ENCODE results near the gene LEPROT. TPM values are rescaled to one million over a fixed set of nuclear protein-coding genes. Genes with fewer than 3 reads are reported as not detected.

LEPROT gene
- total and polyA plus RNA-seq, 2 of the 8 experiments (the other 6 are each of a cell fraction or from before 2014, with no cell fraction given): 25.7 to 27.2 TPM

GRCh38 chr1:65441464-65441863 is 21.0 kb downstream of the LEPROT start:
- no peak overlapping the region for H3K27ac ChIP-seq (ENCODE audit: low read depth, low read length)
- no peak overlapping the region for H3K23ac ChIP-seq (ENCODE audit: insufficient read length)
- H2AK5ac ChIP-seq (ENCODE audit: low read depth, low read length): no peak overlapping the region
- no peak overlapping the region for H2AFZ ChIP-seq (ENCODE audit: low read length)
- no peak overlapping the region; the same call in 1 of the 2 replicates for H2BK12ac ChIP-seq (ENCODE audit: low read depth, low read length)
- POLR2A ChIA-PET (ENCODE audit: partially characterized antibody): interaction anchor here (0.7 to 1.5 kb wide), 2 partner anchors 8 to 9 kb away, joined by 3 to 5 read pairs; no protein-coding TSS in a partner anchor
- H4K5ac ChIP-seq (ENCODE audit: insufficient read length, low read depth, low read length): no peak overlapping the region
- H3K18ac ChIP-seq (ENCODE audit: extremely low read depth, low read length): no peak overlapping the region
- no peak overlapping the region for H2BK20ac ChIP-seq (ENCODE audit: low read length)
- no peak for FAIRE-seq
- H3K4me1 ChIP-seq (replicated peaks in 1 of 4; ENCODE audit: control insufficient read depth in 3 of 4, insufficient read depth in 4 of 4, low read length in 3 of 4): peaks cover 0 to 11% (median 7%) of the 10 kb centered on the region in 4 experiments; a peak in 5 of 7 replicates
- no peak overlapping the region for H3K4me3 ChIP-seq (ENCODE audit: extremely low read depth in 1 of 4, insufficient read depth in 2 of 4, low read depth in 3 of 4, low read length in 4 of 4)
- H2BK5ac ChIP-seq (ENCODE audit: low read depth, low read length): no peak overlapping the region
- no peak overlapping the region for H3K4me2 ChIP-seq (ENCODE audit: insufficient read depth in 1 of 2, low read depth in 2 of 2, low read length in 2 of 2)
- H3K23me2 ChIP-seq (ENCODE audit: low read depth, low read length): peaks cover 1% of the 10 kb centered on the region; the same call in 1 of the 2 replicates
- H3K9ac ChIP-seq (replicated peaks in 1 of 4; ENCODE audit: extremely low read depth in 1 of 4, low read depth in 3 of 4, low read length in 3 of 4): no peak overlapping the region
- H3K36me3 ChIP-seq (ENCODE audit: control insufficient read depth in 2 of 4, insufficient read depth in 4 of 4, low read length in 3 of 4): no peaks in the 10 kb centered on the region; a peak in 1 of 8 replicates
- H4K91ac ChIP-seq (replicated peaks; ENCODE audit: insufficient read length, low read length): no peak overlapping the region
- H4K8ac ChIP-seq (ENCODE audit: extremely low read depth, insufficient read depth, low read length): no peak overlapping the region
- no peak overlapping the region for H2BK15ac ChIP-seq (ENCODE audit: low read length)
- 81 to 100% methylated on average over 1 to 3 of the region's 3 CpGs for WGBS, 2 experiments (ENCODE audit: extremely low coverage in 1 of 2, insufficient coverage in 1 of 2, insufficient read length in 1 of 2, insufficient replicate concordance in 2 of 2, low coverage in 1 of 2, low lambda C conversion rate in 2 of 2, missing lambda C conversion rate in 1 of 2)
- TF ChIP-seq KDM4A (IDR thresholded peaks at IDR 0.05; ENCODE audit: low read depth, low read length, severe bottlenecking): no peak
- TF ChIP-seq TAF7 (optimal IDR thresholded peaks at IDR 0.05; ENCODE audit: borderline replicate concordance, low read depth, low read length): no peak
- TF ChIP-seq TAF1 (IDR thresholded peaks at IDR 0.05; ENCODE audit: low read depth, low read length): no peak
- TF ChIP-seq GABPA (IDR thresholded peaks at IDR 0.05; ENCODE audit: borderline replicate concordance, insufficient read depth, low read length): no peak
- TF ChIP-seq MAX (IDR thresholded peaks at IDR 0.05): no peak
- no peaks in the 10 kb centered on the region for H4K20me1 ChIP-seq (replicated peaks in 1 of 2; ENCODE audit: control insufficient read depth in 1 of 2, insufficient read depth in 2 of 2, low read length in 2 of 2)
- H3K4ac ChIP-seq (replicated peaks; ENCODE audit: insufficient read length, low read depth, low read length): no peak overlapping the region
- H3K9me3 ChIP-seq (ENCODE audit: insufficient read depth in 2 of 2, low read depth in 1 of 2, low read length in 1 of 2): peaks cover 0 to 9% of the 10 kb centered on the region in 2 experiments; a peak in 1 of 4 replicates
- no peaks in the 10 kb centered on the region; a peak in 1 of 7 replicates for H3K27me3 ChIP-seq (replicated peaks in 1 of 4; ENCODE audit: control insufficient read depth in 3 of 4, extremely low read depth in 1 of 4, insufficient read depth in 3 of 4, low read length in 3 of 4)
- CTCF ChIA-PET (ENCODE audit: partially characterized antibody): interaction anchor here (0.9 to 5.0 kb wide), 7 partner anchors 8 to 246 kb away, joined by 3 to 27 read pairs (median 6); no protein-coding TSS in a partner anchor
- no peaks in the 10 kb centered on the region for H3K79me2 ChIP-seq (ENCODE audit: control insufficient read depth in 1 of 2, insufficient read depth in 2 of 2, low read length in 2 of 2)
- no peak overlapping the region for H3K56ac ChIP-seq (replicated peaks; ENCODE audit: insufficient read length, low read depth, low read length)
- no peak overlapping the region for H2BK120ac ChIP-seq (replicated peaks; ENCODE audit: low read depth, low read length)
- DNase-seq (ENCODE audit: low read depth in 1 of 2, low spot score in 2 of 2): no peak
- H3K79me1 ChIP-seq (ENCODE audit: low read depth, low read length): no peaks in the 10 kb centered on the region
- no peak overlapping the region for H3K14ac ChIP-seq (ENCODE audit: insufficient read length)

All from H1 (cell line).